ENCODE results near the gene MMP25. TPM values are rescaled to one million over a fixed set of nuclear protein-coding genes. Genes with fewer than 3 reads are reported as not detected.

The MMP25 gene
- total and polyA plus RNA-seq, 9 of the 15 experiments (the other 6 are each of a cell fraction or from before 2014, with no cell fraction given), result 0.03 to 0.04 TPM; not detected in 7

DNA sequence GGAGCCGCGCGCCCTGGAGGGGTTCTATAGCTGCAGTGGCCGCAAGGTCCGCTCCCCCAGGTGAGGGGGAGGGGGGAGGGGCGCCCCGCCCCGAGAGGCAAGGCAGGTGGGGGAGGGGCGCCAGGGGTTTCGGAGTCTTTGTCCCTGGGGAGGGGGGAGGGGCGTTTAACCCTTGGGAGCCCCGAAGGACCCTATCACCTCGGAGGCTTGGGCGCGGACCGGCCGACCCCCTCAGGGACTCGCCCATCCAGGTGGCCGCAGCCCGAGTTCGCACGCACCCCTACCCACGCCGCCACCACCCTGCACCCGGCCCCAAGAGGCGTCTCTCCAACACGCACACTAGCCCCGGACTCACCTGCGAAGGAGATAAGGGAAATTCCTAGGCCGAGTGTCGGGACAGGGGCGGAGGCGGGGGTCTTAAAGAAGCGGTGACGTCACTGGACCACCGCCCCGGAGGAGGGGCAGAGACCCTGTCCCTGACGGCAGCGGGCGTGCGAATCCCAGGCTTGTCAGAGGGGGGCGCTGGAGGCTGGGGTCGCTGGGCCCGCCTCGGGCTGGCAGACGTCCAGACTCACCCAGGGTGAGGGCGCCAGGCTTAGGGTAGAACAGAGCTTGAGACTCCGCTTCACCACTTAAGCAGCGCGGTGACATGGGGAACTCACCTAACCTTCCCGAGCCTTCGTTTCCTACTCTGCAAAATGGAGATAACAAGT is 28.4 kb upstream of the MMP25 start, which contains the start of gene CLDN6 (continued):
- no peak for TF ChIP-seq ZNF589 (CRISPR knock-in tag; IDR thresholded peaks at IDR 0.05; ENCODE audit: low read depth)
- TF ChIP-seq ZNF24 (IDR thresholded peaks at IDR 0.05), result no peak
- TF ChIP-seq, protein P1, sequence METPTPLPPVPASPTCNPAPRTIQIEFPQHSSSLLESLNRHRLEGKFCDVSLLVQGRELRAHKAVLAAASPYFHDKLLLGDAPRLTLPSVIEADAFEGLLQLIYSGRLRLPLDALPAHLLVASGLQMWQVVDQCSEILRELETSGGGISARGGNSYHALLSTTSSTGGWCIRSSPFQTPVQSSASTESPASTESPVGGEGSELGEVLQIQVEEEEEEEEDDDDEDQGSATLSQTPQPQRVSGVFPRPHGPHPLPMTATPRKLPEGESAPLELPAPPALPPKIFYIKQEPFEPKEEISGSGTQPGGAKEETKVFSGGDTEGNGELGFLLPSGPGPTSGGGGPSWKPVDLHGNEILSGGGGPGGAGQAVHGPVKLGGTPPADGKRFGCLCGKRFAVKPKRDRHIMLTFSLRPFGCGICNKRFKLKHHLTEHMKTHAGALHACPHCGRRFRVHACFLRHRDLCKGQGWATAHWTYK (CRISPR knock-in tag; IDR thresholded peaks at IDR 0.05), result no peak
- TF ChIP-seq KLF13 (tag; IDR thresholded peaks at IDR 0.05; ENCODE audit: borderline replicate concordance, low read depth), result no peak
- TF ChIP-seq, protein P2, sequence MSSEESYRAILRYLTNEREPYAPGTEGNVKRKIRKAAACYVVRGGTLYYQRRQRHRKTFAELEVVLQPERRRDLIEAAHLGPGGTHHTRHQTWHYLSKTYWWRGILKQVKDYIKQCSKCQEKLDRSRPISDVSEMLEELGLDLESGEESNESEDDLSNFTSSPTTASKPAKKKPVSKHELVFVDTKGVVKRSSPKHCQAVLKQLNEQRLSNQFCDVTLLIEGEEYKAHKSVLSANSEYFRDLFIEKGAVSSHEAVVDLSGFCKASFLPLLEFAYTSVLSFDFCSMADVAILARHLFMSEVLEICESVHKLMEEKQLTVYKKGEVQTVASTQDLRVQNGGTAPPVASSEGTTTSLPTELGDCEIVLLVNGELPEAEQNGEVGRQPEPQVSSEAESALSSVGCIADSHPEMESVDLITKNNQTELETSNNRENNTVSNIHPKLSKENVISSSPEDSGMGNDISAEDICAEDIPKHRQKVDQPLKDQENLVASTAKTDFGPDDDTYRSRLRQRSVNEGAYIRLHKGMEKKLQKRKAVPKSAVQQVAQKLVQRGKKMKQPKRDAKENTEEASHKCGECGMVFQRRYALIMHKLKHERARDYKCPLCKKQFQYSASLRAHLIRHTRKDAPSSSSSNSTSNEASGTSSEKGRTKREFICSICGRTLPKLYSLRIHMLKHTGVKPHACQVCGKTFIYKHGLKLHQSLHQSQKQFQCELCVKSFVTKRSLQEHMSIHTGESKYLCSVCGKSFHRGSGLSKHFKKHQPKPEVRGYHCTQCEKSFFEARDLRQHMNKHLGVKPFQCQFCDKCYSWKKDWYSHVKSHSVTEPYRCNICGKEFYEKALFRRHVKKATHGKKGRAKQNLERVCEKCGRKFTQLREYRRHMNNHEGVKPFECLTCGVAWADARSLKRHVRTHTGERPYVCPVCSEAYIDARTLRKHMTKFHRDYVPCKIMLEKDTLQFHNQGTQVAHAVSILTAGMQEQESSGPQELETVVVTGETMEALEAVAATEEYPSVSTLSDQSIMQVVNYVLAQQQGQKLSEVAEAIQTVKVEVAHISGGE (CRISPR knock-in tag; IDR thresholded peaks at IDR 0.05), result no peak
- peak; percentile 96 for TF ChIP-seq NFIC (IDR thresholded peaks at IDR 0.05)
- TF ChIP-seq, protein P3, sequence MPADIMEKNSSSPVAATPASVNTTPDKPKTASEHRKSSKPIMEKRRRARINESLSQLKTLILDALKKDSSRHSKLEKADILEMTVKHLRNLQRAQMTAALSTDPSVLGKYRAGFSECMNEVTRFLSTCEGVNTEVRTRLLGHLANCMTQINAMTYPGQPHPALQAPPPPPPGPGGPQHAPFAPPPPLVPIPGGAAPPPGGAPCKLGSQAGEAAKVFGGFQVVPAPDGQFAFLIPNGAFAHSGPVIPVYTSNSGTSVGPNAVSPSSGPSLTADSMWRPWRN (IDR thresholded peaks at IDR 0.05; ENCODE audit: low read depth), result no peak
- no peak for TF ChIP-seq CEBPB (tag; IDR thresholded peaks at IDR 0.05)
- peak; percentile 76 for TF ChIP-seq GATAD2A (IDR thresholded peaks at IDR 0.05)
- no peak for TF ChIP-seq E2F3 (CRISPR knock-in tag; IDR thresholded peaks at IDR 0.05)
- TF ChIP-seq CCNT2 (IDR thresholded peaks at IDR 0.05; ENCODE audit: borderline replicate concordance, extremely low read depth, insufficient read length, low read depth, low read length), result peak; percentile 18
- no peak for TF ChIP-seq BACH1 (tag; IDR thresholded peaks at IDR 0.05)
- TF ChIP-seq, protein P4, sequence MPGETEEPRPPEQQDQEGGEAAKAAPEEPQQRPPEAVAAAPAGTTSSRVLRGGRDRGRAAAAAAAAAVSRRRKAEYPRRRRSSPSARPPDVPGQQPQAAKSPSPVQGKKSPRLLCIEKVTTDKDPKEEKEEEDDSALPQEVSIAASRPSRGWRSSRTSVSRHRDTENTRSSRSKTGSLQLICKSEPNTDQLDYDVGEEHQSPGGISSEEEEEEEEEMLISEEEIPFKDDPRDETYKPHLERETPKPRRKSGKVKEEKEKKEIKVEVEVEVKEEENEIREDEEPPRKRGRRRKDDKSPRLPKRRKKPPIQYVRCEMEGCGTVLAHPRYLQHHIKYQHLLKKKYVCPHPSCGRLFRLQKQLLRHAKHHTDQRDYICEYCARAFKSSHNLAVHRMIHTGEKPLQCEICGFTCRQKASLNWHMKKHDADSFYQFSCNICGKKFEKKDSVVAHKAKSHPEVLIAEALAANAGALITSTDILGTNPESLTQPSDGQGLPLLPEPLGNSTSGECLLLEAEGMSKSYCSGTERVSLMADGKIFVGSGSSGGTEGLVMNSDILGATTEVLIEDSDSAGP (CRISPR knock-in tag; IDR thresholded peaks at IDR 0.05), result no peak
- TF ChIP-seq NFIX (CRISPR knock-in tag; IDR thresholded peaks at IDR 0.05; ENCODE audit: low read depth), result 0 out of 2 replicates have a peak, but pooled peaks have one; percentile 12
- TF ChIP-seq, protein P5, sequence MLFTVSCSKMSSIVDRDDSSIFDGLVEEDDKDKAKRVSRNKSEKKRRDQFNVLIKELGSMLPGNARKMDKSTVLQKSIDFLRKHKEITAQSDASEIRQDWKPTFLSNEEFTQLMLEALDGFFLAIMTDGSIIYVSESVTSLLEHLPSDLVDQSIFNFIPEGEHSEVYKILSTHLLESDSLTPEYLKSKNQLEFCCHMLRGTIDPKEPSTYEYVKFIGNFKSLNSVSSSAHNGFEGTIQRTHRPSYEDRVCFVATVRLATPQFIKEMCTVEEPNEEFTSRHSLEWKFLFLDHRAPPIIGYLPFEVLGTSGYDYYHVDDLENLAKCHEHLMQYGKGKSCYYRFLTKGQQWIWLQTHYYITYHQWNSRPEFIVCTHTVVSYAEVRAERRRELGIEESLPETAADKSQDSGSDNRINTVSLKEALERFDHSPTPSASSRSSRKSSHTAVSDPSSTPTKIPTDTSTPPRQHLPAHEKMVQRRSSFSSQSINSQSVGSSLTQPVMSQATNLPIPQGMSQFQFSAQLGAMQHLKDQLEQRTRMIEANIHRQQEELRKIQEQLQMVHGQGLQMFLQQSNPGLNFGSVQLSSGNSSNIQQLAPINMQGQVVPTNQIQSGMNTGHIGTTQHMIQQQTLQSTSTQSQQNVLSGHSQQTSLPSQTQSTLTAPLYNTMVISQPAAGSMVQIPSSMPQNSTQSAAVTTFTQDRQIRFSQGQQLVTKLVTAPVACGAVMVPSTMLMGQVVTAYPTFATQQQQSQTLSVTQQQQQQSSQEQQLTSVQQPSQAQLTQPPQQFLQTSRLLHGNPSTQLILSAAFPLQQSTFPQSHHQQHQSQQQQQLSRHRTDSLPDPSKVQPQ (CRISPR knock-in tag; IDR thresholded peaks at IDR 0.05; ENCODE audit: borderline replicate concordance), result no peak
- TF ChIP-seq DACH1 (IDR thresholded peaks at IDR 0.05; ENCODE audit: partially characterized antibody), result no peak
- no peak for TF ChIP-seq RBM25 (IDR thresholded peaks at IDR 0.05; ENCODE audit: low read depth, low read length, severe bottlenecking)

All from K562 (cell line).